Stimulated activated CD8-positive, alpha-beta memory T cell treated with anti-CD3 and anti-CD28 coated beads, Interleukin-15, amount 100 ng/mL, for 4 hours (primary cell): ENCODE measurements around the gene ZBTB1.

Experiments
- DNase-seq, 2 donors: peaks; one replicate each; pipeline ENCODE4 v3.0.0-alpha.2; 2020; ENCODE audit warnings: low read depth in 2 of 2

Gene ZBTB1

GRCh38 chr14:64572386-64573104, 68.0 kb downstream of the ZBTB1 start:
- DNase-seq = no peak

GRCh38 chr14:64573109-64573508, 68.5 kb downstream of the ZBTB1 start:
- no peak for DNase-seq
